H1 (cell line): ENCODE data around the gene GALNT9. TPM values are rescaled to one million over a fixed set of nuclear protein-coding genes. Genes with fewer than 3 reads are reported as not detected.

Source experiments
- CTBP2 ChIP-seq: IDR thresholded peaks from 2 replicates; pipeline ENCODE4 v1.7.0; 2011; ENCODE audit warnings: borderline replicate concordance, mild to moderate bottlenecking, moderate library complexity, mixed read lengths, low read length; ENCODE audit not compliant: insufficient read depth, insufficient read length
- EGR1 ChIP-seq: IDR thresholded peaks from 2 replicates; pipeline ENCODE4 v1.6.1; 2011; ENCODE audit warnings: low read depth, low read length, borderline replicate concordance
- JUN ChIP-seq: IDR thresholded peaks from 2 replicates; pipeline ENCODE4 v1.6.1; 2011; ENCODE audit warnings: low read depth, mild to moderate bottlenecking, improper control_type of control experiment, low read length
- KDM4A ChIP-seq: IDR thresholded peaks from one replicate; pipeline ENCODE4 v1.7.1; 2012; ENCODE audit warnings: low read depth, mild to moderate bottlenecking, moderate library complexity, low read length, inconsistent platforms; ENCODE audit not compliant: severe bottlenecking
- RBBP5 ChIP-seq: IDR thresholded peaks from 2 replicates; pipeline ENCODE4 v1.7.1; 2012; ENCODE audit warnings: low read depth, mild to moderate bottlenecking, inconsistent platforms, low read length, moderate library complexity, borderline replicate concordance
- SIN3A ChIP-seq, 2 experiments: IDR thresholded peaks in 1 of 2; conservative IDR thresholded peaks in 1 of 2; 2 replicates each; pipeline ENCODE4 v1.6.1; 2011 to 2012; ENCODE audit warnings: low read length in 2 of 2, improper control_type of control experiment in 1 of 2, low read depth in 1 of 2, mild to moderate bottlenecking in 1 of 2
- polyA plus RNA-seq, 7 experiments: library from polyadenylated mRNA; depleted of rRNA in 3 of 7; stranded (reverse) in 5 of 7; unstranded in 2 of 7; fragments of >200 nt in 5 of 7; fragments of 200-250 nt in 2 of 7; gene quantifications; 1 replicate in 5 of 7; 2 replicates in 1 of 7; 4 replicates in 1 of 7; pipeline versions ENCODE4 v1.2.1 to v1.2.3, GENCODE V29; 2011 to 2013; ENCODE audit warnings: missing spikeins in 2 of 7, mixed read lengths in 2 of 7
- total RNA-seq: library from RNA; stranded (reverse); fragmentation: NEBNext Ultra II Directional; extraction: Animal tissue kit (Norgen Biotek cat#: 25700); gene quantifications from 2 replicates; pipeline ENCODE4 v1.2.1, GENCODE V29; 2021
- TF ChIP-seq, protein P1 (sequence below): fragments of 300-600 bp; sonication (generic); IDR thresholded peaks from 2 replicates; pipeline ENCODE4 v1.7.1; 2012; ENCODE audit warnings: low read length, moderate library complexity, mild to moderate bottlenecking, inconsistent platforms; ENCODE audit not compliant: insufficient replicate concordance

Gene GALNT9
- total and polyA plus RNA-seq, 2 of the 8 experiments (the other 6 are each of a cell fraction or from before 2014, with no cell fraction given): 2.0 to 3.6 TPM

DNA sequence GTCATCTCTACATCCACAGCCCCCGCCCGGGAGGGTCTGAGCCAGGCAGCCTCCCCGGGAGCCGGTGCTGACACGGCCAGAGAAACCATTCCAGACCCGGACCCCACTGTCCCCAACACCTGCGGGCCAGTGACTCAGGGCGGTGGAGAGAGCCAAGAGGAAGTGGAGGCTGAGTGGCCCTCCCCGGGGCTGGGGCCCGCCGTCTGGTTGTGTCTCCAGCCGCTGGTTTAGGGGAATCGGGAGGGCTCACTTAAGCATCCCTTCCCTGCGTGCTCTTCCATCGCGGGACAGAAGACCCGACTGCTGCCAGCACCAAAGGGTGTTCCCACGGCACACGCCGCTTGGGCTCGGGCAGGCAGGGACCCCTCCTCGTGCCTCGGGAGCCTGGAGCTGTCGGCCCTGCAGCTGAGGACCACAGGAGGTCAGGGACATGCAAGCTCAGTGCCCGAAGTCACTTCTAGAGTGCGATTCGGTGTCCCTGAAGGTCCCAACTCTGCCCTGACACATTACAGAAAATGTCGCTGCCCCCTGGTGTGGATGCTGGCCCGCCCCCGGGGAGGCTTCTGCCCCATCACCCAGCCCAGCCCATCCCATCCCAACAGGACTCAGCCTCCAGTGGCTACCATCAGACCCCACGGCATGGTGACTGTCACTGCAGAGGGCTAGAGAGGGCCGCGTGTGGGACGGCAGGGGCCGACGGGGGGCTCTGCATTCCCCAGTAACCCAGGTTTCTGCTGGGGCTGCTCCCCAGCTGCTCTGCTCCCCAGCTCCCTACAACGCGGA, 50.8 kb downstream of the GALNT9 start (continued):
- TF ChIP-seq KDM4A: no peak
- no peak for TF ChIP-seq SIN3A (conservative IDR thresholded peaks at IDR 0.05 in 1 of 2, IDR thresholded peaks at IDR 0.05 in 1 of 2; ENCODE audit: low read depth in 1 of 2, low read length in 2 of 2)
- no peak for TF ChIP-seq EGR1
- TF ChIP-seq RBBP5: no peak
- no peak for TF ChIP-seq JUN
- TF ChIP-seq, protein P1, sequence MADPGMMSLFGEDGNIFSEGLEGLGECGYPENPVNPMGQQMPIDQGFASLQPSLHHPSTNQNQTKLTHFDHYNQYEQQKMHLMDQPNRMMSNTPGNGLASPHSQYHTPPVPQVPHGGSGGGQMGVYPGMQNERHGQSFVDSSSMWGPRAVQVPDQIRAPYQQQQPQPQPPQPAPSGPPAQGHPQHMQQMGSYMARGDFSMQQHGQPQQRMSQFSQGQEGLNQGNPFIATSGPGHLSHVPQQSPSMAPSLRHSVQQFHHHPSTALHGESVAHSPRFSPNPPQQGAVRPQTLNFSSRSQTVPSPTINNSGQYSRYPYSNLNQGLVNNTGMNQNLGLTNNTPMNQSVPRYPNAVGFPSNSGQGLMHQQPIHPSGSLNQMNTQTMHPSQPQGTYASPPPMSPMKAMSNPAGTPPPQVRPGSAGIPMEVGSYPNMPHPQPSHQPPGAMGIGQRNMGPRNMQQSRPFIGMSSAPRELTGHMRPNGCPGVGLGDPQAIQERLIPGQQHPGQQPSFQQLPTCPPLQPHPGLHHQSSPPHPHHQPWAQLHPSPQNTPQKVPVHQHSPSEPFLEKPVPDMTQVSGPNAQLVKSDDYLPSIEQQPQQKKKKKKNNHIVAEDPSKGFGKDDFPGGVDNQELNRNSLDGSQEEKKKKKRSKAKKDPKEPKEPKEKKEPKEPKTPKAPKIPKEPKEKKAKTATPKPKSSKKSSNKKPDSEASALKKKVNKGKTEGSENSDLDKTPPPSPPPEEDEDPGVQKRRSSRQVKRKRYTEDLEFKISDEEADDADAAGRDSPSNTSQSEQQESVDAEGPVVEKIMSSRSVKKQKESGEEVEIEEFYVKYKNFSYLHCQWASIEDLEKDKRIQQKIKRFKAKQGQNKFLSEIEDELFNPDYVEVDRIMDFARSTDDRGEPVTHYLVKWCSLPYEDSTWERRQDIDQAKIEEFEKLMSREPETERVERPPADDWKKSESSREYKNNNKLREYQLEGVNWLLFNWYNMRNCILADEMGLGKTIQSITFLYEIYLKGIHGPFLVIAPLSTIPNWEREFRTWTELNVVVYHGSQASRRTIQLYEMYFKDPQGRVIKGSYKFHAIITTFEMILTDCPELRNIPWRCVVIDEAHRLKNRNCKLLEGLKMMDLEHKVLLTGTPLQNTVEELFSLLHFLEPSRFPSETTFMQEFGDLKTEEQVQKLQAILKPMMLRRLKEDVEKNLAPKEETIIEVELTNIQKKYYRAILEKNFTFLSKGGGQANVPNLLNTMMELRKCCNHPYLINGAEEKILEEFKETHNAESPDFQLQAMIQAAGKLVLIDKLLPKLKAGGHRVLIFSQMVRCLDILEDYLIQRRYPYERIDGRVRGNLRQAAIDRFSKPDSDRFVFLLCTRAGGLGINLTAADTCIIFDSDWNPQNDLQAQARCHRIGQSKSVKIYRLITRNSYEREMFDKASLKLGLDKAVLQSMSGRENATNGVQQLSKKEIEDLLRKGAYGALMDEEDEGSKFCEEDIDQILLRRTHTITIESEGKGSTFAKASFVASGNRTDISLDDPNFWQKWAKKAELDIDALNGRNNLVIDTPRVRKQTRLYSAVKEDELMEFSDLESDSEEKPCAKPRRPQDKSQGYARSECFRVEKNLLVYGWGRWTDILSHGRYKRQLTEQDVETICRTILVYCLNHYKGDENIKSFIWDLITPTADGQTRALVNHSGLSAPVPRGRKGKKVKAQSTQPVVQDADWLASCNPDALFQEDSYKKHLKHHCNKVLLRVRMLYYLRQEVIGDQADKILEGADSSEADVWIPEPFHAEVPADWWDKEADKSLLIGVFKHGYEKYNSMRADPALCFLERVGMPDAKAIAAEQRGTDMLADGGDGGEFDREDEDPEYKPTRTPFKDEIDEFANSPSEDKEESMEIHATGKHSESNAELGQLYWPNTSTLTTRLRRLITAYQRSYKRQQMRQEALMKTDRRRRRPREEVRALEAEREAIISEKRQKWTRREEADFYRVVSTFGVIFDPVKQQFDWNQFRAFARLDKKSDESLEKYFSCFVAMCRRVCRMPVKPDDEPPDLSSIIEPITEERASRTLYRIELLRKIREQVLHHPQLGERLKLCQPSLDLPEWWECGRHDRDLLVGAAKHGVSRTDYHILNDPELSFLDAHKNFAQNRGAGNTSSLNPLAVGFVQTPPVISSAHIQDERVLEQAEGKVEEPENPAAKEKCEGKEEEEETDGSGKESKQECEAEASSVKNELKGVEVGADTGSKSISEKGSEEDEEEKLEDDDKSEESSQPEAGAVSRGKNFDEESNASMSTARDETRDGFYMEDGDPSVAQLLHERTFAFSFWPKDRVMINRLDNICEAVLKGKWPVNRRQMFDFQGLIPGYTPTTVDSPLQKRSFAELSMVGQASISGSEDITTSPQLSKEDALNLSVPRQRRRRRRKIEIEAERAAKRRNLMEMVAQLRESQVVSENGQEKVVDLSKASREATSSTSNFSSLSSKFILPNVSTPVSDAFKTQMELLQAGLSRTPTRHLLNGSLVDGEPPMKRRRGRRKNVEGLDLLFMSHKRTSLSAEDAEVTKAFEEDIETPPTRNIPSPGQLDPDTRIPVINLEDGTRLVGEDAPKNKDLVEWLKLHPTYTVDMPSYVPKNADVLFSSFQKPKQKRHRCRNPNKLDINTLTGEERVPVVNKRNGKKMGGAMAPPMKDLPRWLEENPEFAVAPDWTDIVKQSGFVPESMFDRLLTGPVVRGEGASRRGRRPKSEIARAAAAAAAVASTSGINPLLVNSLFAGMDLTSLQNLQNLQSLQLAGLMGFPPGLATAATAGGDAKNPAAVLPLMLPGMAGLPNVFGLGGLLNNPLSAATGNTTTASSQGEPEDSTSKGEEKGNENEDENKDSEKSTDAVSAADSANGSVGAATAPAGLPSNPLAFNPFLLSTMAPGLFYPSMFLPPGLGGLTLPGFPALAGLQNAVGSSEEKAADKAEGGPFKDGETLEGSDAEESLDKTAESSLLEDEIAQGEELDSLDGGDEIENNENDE: no peak
- TF ChIP-seq CTBP2: no peak
